AG09319 (cell line): Measurements from ENCODE around the gene EIF4A3.

Source experiments
- DNase-seq: peaks from one replicate; pipeline ENCODE4 v3.0.0-alpha.2; 2010; ENCODE audit warnings: low read depth; ENCODE audit errors: extremely low read depth
- CTCF ChIP-seq: IDR thresholded peaks from 2 replicates; pipeline ENCODE4 v1.5.1; 2011; ENCODE audit warnings: low read depth, mild to moderate bottlenecking, inconsistent platforms, low read length, moderate library complexity

Gene EIF4A3

DNA sequence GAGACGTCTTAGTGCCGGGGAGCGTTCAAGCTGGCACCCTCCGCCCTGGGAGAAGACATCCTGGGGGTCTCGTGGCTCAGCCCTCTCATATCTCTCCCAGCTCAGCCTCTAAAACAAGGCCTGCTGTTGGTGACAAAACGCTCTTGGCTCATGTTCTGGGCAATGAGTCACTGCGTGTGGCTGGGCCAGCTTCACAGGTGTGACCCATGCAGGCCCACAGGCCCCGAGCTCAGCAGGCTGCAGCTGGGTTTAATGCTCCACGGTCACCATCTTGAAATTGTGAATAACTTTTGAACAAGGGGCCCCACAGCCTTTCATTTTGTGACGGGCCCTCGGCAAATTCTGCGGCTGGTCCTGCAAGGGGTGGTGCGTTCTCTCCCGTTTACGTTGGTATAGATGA is 23.1 kb downstream of the EIF4A3 start:
- no peak for TF ChIP-seq CTCF
- no peak for DNase-seq

GRCh38 chr17:80122926-80123505 is 23.9 kb downstream of the EIF4A3 start:
- no peak for TF ChIP-seq CTCF
- DNase-seq = no peak

GRCh38 chr17:80122026-80122575 is 24.8 kb downstream of the EIF4A3 start:
- no peak for DNase-seq
- no peak for TF ChIP-seq CTCF

DNA sequence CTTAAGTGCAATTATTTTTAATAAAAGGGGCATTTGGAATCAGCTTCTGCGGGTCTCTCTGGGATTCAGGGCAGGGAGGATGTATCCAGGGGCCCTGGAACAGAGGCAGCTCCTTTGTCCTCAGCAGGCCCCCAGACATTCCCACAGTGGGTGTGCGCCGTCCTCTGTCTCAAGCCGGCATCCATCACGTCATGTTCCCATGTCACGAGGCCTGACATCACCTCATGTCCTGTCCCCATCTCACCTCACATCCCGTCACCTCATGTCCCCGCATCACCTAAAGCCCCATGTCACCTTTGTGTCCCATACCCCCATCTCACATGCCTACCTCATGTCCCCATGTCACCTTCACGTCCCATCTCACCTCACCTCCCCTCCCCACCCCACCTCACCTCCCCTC is 27.1 kb downstream of the EIF4A3 start:
- no peak for DNase-seq
- TF ChIP-seq CTCF = no peak

- no peak for TF ChIP-seq CTCF
- no peak for DNase-seq
Observed at GRCh38 chr17:80119271-80119791, 27.6 kb downstream of the EIF4A3 start.

GRCh38 chr17:80118601-80119270 is 28.2 kb downstream of the EIF4A3 start:
- no peak for TF ChIP-seq CTCF
- DNase-seq = no peak
